Measurements from ENCODE around the gene PLD1. TPM values are rescaled to one million over a fixed set of nuclear protein-coding genes. Genes with fewer than 3 reads are reported as not detected.

Gene PLD1
- polyA plus RNA-seq, 4 donors, result 9.6 to 13.2 (median 11.2) TPM

- DNase-seq (ENCODE audit: low read depth in 4 of 4, low spot score in 2 of 4), result no peak
Observed at GRCh38 chr3:171801738-171802589, 8.3 kb downstream of the PLD1 start.

DNA sequence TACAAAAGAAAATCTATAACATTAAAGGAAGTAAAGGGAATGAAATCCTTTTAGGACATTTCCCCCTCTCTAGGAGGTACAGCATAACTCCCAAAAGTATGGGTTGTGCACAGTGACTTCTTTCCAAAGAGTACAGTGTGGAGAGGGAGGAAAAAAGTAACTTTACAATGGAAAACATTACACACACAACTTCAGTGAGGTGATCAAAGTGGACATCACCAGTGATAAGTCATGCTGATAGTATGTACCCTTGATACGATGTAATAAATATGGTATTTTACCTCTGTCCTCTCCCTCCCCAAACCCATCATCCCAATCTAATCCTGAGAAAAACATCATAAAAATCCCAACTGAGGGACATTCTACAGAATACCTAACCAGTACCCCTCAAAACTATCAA lies 10.8 kb downstream of the PLD1 start:
- DNase-seq (ENCODE audit: low read depth in 4 of 4, low spot score in 2 of 4), result no peak

- DNase-seq (ENCODE audit: low read depth in 4 of 4, low spot score in 2 of 4), result no peak
Observed at GRCh38 chr3:171797873-171798272, 12.4 kb downstream of the PLD1 start.

DNA sequence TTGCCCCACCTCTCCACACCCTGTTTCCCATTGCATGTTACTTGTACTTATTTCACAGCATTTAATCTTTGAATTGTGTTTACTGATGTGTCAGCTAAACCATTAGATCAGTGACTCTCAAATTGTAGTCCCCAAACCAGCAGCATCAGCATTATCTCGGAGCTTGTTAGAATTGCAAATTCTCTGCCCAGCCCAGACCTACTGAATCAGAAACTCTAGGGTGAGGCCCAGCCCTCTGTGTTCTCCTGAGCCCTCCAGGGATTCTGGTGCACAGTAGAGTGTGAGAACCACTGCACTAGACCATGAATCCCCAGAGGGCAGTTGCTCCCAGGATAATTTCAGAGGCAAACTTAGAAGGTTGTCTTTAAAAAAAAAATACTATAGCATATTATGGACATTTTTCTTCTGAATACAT lies 13.0 kb downstream of the PLD1 start:
- no peak for DNase-seq (ENCODE audit: low read depth in 4 of 4, low spot score in 2 of 4)

DNA sequence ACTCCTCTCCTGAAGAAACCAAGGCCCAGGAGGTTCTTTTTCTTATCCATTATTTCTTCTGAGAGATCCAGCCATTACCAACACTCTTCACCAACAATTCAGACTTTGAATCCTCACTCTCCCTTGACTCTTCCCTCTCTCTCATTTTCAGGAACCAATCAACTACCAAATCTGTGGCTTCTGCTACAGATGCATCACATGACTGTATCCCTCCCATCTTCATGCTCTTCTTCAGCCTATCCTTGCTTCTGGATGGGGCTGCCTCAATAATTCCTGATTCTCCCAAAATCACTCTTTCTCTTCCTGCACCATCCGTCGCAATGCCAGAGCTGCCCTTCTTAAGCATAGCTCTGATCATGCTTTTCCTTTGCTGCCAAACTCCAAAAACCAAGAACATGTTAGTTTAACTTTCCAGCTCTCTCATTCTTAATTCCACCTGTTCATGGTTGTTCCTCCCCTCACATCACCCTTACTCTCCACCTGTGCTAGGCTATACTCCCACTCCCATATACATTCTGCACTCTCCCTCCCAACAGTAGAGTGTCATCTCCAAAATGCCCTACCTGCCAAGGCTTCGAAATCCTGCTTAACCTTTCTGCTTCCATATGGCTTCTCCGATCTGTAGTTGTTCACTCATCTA lies 13.5 kb downstream of the PLD1 start:
- DNase-seq (ENCODE audit: low read depth in 4 of 4, low spot score in 2 of 4), result no peak

DNA sequence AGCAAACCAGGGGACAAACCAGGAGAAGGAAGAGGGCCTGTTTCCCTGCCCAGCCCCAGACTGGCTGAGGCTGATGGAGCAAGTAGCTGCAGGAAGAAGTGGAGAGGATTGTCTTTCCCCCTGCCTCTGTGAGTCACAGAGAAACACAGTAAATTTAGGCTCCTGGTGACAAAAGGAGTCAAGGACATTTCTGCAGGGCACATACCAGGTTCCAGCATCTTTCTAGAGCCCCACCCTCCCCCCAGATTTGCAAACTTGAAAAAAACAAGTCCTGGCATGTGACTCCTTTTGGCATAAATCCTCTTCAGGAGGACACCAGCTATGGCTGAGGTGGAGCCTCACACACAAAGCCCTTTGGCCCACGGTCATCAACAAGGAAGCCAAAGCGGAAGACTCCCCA lies 17.8 kb downstream of the PLD1 start:
- no peak for DNase-seq (ENCODE audit: low read depth in 4 of 4, low spot score in 2 of 4)

GRCh38 chr3:171791692-171792076 lies 18.6 kb downstream of the PLD1 start:
- DNase-seq (ENCODE audit: low read depth in 4 of 4, low spot score in 2 of 4), result no peak

DNA sequence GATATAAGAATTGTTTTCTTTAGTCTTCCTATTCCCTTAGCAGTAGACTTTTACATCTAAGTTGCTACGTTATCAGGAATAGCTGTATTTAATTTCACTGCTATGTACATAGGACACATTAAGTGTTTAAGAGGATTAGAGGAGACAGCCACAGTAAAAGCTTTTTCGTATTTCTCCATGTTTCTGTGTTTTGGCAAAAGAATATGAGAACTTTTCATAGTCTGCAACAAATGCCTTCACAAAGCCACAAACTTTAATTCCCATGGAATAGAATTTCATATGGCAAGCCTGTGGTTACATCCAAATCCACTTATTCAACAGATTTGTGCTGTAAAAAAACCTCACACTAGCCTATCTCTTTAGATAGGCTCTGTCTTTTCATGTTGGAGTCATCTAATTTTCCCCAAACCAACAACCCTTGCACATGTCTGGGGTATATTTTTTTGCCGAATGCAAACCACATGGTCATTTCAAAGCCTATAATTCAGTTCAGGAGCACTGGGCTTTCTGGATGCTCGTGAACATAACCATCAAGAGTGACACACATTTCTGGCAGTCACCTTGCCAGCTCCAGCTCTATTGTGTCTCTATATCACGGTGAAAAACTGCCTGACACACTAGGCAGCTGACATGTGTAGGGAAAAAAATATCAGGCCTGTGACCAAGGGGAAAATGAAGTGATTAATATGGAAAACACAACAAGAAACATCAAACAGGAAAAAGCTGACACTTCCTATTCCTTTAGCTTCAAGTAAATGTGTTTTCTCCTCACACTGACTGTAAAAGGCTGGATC lies 19.2 kb downstream of the PLD1 start:
- DNase-seq (ENCODE audit: low read depth in 4 of 4, low spot score in 2 of 4), result no peak

DNA sequence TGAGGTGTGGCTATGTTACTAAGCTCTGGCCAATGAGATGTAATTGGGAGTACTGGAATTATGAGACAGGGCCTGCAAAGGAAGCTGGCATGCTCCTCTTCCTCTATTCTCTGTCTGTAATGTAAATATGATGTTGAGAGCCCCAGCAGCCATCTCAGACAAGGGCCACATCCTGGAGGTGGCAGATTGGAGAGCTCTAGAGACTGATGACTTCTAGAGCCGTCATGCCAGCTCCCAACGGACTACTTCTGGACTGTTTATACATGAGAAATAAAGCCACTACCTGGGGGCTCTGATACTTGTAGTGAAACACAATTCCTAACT lies 19.7 kb downstream of the PLD1 start:
- DNase-seq (ENCODE audit: low read depth in 4 of 4, low spot score in 2 of 4), result no peak

DNA sequence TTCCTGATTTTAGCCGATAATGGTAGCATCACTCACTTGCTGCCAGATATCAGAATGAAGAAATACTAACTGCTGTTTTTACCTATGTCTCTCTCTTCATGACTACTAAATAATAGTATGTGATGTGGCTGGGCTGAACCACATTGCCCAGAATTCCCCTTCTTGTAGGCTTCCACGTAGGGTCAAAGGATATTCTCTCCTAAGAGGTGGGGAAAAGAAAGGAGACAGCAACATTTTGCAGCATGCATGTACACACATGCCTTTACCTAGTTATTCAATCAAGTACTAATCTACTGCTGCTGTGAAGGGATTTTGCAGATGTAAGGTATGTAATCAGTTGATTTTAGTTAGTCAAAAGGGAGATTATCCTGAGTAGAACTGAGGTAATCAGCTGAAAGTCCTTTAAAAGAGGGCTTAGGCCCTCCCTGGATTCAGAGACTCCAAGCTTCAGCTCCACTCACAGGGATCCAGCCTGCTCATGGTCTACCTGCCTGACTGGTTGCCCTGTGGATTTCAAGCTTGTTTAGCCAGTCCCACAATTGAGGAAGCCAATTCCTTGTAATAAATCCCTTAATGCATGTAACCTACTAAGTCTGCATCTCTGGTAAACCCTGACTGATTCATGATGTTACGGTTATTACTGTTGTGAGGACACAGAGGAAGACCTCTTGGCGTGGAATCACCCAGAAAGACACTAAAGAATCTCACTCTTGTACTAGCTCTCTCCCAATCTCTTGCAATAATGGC lies 20.4 kb downstream of the PLD1 start:
- DNase-seq (ENCODE audit: low read depth in 4 of 4, low spot score in 2 of 4), result no peak

DNA sequence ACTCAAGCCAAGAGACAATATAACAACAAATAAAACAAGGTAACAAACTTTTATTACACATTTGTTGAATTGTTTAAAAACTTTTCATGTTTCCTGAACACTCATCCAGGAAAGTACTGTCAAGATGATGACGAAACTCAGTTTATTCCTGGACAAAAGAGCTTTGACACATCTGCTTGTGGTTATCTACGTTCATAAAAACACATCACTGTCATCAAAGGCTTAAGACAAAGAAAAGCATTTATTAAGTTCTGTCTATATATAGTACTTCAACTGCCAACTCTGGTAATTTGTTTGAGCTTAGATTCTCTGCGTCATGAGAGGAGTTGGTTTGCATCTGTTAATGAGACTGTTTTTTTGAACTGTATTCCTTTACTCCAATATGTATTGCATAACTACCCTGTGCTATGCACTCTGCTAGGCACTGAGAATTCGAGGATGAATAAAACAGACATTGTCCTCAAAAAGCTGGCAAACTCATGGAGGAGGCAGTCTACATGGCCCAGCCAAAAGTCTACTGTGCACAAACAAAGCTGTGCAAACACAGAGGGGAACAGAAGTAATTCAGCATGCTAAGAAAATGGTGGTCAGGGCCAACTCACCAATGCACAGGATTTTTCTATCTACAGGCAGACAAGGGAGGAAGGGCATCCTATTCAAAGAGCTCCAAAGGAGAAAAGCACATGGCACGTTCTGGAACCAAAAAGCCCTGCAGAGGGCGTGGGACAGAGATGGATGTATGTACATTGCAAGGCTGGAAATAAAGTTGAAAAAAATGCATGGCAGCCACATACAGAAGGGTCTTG lies 21.5 kb downstream of the PLD1 start:
- no peak for DNase-seq (ENCODE audit: low read depth in 4 of 4, low spot score in 2 of 4)

DNA sequence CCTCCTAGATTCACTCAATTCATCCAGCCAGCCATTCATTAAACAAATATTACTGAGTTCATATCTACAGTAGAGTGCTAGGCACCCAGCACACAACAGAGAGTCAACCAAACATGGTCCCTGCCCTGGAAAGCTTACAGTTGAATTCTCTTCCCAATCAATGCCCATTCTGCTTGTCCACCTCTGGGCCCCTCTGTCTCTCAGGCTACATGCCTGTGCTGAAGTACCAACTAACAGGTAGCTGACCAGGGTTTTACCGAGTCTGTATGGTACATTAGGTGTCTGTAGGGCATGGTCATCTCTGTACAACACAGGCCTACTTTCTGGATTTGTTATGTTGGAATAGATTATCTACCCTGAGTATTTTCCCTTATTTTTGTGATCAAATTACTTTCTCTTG lies 23.3 kb downstream of the PLD1 start:
- DNase-seq (ENCODE audit: low read depth in 4 of 4, low spot score in 2 of 4), result no peak

DNA sequence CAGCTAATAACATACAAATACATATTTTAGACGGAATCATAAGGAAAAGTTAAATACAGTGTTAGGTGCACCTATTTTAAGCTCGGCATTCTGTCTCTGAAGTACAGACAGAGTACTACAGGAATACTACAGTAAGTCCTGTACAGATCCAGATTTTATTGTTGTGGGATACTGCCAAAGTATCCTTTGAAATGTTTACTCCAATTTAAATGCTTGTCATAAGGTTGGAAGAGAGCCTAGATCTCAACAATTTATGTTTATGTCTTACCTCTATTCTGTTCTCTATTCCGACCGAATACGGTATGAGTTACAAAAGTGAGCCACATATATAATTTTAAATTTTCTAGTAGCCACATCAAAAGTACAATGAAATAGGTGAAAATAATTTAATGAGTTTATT lies 25.3 kb downstream of the PLD1 start:
- DNase-seq (ENCODE audit: low read depth in 4 of 4, low spot score in 2 of 4), result no peak

DNA sequence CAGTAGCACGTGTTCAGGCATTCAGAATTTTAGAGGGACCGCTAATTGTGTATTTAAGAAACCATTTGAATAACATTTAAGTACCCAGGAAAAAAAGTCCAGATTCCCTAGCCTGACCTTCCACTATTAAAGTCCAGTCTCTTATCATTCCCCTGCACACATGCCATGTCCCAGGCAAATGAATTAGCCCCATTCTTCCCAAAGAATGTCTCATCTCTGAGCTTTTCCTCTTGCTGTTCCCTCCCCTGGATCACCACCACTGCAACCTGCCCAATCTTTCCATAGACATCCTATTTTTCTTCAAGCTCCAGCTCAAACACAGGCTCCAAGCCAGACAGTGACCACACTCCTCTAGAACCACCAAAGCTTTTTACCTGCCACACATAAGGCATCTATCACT lies 25.9 kb downstream of the PLD1 start:
- DNase-seq (ENCODE audit: low read depth in 4 of 4, low spot score in 2 of 4), result no peak

DNA sequence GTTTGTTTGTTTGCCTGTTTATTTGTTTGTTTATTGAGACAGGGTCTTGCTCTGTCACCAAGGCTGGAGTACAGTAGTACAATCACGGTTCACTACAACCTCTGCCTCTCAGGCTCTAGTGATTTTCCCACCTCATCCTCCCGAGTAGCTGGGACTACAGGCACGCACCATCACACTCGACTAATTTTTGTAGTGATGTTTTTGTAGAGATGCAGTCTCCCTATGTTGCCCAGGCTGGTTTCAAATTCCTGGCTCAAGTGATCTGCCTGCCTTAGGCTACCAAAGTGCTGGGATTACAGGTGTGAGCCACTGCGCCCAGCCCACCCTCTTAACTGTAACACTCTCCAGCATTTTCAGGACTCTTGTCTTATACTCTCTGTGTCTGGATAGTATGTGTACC lies 26.7 kb downstream of the PLD1 start:
- no peak for DNase-seq (ENCODE audit: low read depth in 4 of 4, low spot score in 2 of 4)

- no peak for DNase-seq (ENCODE audit: low read depth in 4 of 4, low spot score in 2 of 4)
Observed at GRCh38 chr3:171783086-171783485, 27.2 kb downstream of the PLD1 start.

DNA sequence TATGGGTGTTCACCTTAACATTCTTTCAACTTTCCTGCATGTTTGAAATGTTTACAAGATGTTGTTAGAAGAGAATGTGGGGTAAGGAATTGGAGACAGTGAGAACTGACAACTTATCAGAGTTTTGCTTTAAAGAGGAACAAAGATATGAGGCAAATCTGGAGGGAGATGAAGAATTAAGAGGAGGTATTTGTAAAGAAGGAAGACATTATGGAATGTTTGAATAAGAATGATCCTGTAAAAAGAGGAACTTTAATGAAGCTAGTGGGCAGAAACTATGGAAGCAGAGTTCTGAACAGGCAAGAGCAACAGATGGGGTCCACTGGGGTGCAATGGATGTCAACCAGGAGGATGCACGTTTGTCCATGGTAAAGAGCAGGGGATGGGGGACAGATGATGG lies 27.7 kb downstream of the PLD1 start:
- DNase-seq (ENCODE audit: low read depth in 4 of 4, low spot score in 2 of 4), result no peak

GRCh38 chr3:171781711-171782127 lies 28.6 kb downstream of the PLD1 start:
- DNase-seq (ENCODE audit: low read depth in 4 of 4, low spot score in 2 of 4), result no peak

DNA sequence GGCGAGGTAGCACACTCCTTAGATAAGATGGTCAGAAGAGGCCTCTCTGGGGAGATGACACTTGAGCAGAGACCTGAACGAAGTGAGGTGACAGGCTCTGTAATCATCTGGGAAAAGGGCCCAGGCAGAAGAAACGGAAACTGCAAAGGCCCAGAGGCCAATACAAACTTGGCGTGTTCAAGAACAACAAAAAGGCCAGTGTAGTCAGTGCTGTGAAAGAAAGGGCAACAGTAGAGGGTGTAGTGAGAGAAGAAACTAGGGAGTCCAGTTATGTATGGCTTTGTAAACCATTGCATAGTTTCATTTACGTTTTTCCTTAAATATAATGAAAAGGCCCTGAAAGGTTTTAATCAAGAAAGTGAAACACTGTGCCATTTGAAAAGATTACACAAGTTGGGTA lies 31.8 kb downstream of the PLD1 start:
- DNase-seq (ENCODE audit: low read depth in 4 of 4, low spot score in 2 of 4), result no peak

GRCh38 chr3:171777596-171777995 lies 32.7 kb downstream of the PLD1 start:
- DNase-seq (ENCODE audit: low read depth in 4 of 4, low spot score in 2 of 4), result no peak
